ENCODE measurements around the gene ISX.

The ISX gene

DNA sequence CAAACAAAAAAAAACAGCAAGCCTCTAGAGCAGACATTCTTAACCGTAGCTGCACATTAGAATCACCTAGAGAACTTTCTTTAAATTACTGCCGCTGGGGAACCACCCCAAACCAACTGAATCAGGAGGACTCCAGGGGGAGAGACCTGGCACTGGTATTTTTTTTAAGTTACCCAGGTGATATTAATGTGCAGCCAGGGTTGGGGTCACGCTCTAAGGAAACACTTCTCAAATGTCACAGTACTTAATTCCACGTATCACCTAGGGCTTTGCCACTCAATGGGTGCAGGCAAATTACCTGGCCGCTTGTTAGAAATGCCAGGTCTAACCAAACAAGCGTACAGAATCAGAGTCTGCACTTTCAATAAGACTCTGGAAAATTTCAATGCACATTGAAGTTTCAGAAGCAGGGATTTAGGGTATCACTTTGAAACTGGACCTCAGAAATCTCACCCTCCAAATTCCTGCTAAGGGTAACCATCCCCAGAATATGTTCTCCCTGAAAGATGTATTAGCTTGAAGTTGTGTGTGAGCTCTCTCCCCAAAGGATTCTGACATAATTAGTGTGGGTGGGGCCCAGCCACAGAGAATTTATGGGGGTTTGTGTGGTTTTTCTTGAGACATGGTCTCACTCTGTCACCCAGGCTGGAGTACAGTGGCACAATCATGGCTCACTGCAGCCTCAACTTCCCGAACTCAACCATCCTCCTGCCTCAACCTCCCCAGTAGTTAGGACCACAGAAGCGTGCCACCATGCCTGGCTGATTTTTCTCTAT lies 12.7 kb upstream of the ISX start:
- no peak for DNase-seq (ENCODE audit: low read depth)

- DNase-seq (ENCODE audit: low read depth), result no peak
These were observed 11.9 kb upstream of the ISX start for GRCh38 chr22:35054064-35054463.

DNA sequence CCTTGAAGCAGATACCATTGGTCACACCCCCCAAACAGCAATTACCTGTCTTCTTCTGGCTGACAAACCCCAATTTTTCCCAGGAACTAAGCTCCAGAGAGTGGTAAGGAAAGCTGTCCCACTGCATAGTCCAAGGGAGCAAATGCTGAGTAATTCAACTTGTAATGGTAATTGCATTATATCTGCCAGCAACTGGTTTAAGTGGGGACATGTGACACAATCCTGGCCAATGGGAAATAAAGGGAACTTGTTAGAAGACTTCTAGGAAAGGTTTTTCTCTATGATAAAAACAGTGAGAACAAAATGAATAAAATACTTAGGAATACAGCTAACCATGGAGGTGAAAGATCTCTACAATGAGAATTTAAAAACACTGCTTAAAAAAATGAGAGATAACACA lies 9.5 kb upstream of the ISX start:
- no peak for DNase-seq (ENCODE audit: low read depth)

GRCh38 chr22:35057155-35057554 lies 8.8 kb upstream of the ISX start:
- no peak for DNase-seq (ENCODE audit: low read depth)

- DNase-seq (ENCODE audit: low read depth), result no peak
These were observed 6.3 kb upstream of the ISX start for GRCh38 chr22:35059632-35060031.

- DNase-seq (ENCODE audit: low read depth), result no peak
These were observed 1.3 kb upstream of the ISX start for GRCh38 chr22:35064664-35065063.

DNA sequence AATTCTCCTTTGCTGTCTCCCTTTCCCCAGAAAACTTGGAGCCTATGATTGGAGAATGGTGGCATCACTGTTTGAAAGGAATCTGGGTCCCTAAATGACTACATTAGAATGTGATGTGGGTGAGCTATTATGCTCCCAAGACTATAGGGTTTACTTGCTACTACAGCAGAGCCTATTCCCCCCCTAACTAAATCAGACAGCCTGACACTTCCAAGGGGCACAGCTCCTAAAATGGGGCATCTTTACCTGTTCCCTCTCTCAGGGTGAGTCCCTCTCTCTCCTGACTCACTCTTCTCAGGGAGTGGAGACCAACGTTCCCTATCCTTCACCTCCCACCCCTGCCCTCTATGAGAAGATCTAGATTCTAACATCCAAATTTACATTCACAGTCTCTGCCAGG lies 775 bp upstream of the ISX start:
- DNase-seq (ENCODE audit: low read depth), result no peak

- no peak for DNase-seq (ENCODE audit: low read depth)
These were observed 810 bp downstream of the ISX start for GRCh38 chr22:35066768-35067167.

DNA sequence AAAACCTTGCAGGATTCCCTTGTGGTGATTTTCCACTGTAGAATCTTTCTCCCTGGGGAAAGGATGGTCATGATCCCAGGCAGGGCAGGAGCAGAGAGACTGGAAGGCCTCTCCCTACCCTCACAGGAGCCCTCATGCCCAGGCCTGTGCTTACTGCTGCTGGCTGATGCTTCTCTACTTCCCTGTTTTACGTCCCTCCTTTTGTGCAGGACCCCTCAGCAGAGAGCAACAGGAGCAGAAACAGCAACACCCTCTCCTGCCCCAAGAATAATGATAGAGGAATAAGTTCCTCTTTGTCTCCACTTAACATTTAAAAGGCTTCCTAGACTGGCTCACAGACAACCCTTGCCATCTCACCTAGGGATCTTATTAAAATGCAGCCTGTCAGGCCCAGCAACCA lies 3.6 kb downstream of the ISX start:
- DNase-seq (ENCODE audit: low read depth), result no peak

DNA sequence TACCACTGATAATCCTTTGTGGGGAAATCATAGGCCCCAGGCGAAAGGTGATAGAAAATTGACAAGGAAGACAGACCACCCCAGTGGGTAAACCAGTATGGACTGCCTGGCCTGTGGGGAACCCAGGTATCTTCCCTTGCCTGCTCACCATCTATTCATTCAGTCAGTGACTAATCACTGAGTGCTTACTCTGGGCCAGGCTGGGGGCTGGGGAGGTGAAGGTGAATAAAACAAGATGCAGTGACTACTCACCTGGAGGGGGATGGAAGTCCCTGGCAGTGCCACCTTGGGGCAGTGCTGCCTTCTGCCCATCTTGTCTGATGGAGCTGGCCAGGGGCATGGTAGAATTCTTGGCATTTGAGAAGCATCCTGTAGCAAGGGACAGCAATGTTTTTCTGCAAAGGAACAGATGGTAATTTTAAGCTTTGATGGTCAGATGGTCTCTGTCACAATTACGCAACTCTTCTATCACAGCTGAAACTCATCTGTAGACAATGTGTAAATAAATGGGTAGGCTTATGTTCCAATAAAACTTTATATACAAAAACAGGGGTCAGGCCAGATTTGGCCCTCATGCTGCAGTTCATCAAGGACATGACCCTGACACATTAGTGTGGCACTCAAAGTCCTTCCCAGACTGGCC lies 4.6 kb downstream of the ISX start:
- no peak for DNase-seq (ENCODE audit: low read depth)

DNA sequence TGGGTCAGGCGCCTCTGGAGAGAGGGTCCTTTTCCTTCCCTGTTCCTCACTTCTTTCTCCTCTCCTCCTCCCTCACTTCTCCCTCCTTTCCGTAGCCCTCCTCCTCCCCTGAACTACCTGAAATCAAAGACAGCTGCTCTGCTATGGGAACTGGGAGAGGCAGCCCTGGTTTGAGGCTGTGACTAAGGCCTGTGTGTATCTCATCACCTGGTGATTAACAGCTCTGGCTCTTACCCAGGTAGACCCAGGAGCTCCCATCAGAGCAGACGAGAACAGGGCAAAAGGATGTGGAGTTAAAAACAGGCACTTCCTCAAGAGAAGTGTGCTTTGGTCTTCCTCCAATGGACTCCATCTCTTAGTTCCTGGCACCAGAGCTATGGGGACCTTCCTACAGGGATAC lies 5.8 kb downstream of the ISX start:
- no peak for DNase-seq (ENCODE audit: low read depth)

- DNase-seq (ENCODE audit: low read depth), result no peak
These were observed 7.0 kb downstream of the ISX start for GRCh38 chr22:35072925-35073324.

GRCh38 chr22:35074583-35074982 lies 8.6 kb downstream of the ISX start:
- DNase-seq (ENCODE audit: low read depth), result no peak

DNA sequence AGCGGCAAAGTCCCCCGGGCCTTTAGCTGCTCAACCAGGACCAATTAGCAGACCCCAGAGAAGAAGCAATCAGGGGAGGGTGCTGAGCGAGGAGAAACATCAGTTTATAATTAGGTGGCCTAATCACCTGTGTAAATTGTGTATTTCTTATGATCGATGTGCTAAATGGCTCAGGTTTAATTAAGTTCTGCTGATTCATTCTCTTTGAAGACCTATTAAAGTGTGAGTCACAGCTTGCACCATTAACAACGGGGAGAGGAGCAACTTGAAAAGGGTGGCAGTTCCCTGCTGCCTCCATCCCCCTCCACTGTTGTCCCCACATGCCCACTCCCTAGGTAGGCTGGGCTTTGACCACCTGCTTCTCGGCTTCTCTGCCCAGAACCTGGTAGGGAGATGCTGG lies 10.7 kb downstream of the ISX start:
- DNase-seq (ENCODE audit: low read depth), result no peak

DNA sequence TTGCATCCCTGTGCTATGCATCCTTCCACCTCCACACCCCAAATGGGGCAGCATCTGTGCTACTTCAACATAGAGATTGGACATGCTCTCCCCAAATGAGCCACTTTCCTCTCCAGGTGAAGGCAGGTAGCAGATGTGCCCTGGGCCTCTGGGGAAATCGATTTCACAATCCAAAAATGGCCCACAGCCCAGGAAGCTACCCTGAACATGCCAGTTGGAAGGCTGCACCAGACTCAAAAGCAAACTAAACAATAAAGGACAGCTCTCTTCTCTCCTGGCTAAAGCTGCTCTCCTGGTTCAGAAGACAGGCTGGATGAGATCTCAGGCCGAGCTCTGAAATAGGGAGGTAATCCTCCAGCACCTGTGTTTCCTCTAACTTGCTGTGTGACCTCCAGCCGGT lies 19.7 kb downstream of the ISX start:
- DNase-seq (ENCODE audit: low read depth), result no peak

GRCh38 chr22:35089139-35089538 lies 23.2 kb downstream of the ISX start:
- no peak for DNase-seq (ENCODE audit: low read depth)

- DNase-seq (ENCODE audit: low read depth), result no peak
These were observed 26.4 kb downstream of the ISX start for GRCh38 chr22:35092406-35092805.

DNA sequence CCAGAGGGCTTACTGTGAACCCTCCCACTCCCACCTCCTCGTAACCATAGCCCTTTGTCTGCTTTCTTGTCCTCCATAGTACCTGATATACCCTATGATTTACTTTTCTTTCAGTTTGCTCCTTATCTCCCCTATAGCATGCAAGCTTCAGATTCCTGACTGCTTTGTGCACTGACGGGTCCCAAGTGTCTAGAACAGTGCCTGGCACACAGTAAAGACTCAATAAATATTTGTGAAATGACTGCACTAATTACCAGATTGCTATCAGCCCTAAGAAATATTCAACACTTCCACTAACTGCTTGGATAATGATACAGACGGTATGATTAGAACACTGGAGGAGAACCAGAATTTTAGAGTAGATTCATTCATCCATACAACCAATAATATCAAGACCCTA lies 33.0 kb downstream of the ISX start:
- DNase-seq (ENCODE audit: low read depth), result no peak

DNA sequence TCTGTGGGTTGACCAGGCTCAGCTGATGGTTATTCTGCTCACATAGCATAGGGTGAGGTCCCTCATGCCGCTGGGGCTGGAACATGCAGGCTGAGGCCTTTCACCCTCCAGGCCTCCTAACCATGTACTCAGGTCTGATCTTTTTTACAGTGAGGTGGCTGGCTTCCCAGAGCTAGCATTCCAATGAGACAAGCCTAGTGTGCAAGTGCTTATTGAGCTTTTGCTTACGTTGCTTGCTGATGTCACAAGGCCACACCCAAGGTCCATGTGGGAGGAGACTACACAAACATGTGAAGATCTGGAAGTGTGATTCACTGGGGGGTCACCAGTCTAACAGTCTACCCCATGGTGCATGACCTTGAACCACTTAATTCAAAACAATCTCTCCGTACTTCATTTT lies 33.9 kb downstream of the ISX start:
- DNase-seq (ENCODE audit: low read depth), result no peak

DNA sequence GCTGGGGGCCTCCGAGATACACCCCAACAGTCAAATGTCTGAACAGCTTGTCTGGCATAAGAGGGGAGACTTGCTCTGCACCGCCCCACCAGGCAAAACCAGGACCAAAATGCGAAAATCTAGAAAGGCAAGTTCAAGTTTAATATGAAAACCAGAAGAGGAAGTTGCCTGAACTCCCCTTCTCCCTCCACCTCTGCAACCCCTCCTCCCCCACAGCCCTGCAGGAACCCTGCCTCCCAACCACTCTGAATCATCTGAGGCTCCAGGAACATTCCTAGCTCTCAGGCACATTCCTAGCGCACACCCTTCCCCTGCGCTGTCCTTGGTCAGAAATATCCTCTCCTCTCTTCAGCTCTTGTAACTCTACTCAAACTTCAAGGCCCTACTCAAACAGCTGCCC lies 36.7 kb downstream of the ISX start:
- no peak for DNase-seq (ENCODE audit: low read depth)

GRCh38 chr22:35103761-35104160 lies 37.8 kb downstream of the ISX start:
- no peak for DNase-seq (ENCODE audit: low read depth)

DNA sequence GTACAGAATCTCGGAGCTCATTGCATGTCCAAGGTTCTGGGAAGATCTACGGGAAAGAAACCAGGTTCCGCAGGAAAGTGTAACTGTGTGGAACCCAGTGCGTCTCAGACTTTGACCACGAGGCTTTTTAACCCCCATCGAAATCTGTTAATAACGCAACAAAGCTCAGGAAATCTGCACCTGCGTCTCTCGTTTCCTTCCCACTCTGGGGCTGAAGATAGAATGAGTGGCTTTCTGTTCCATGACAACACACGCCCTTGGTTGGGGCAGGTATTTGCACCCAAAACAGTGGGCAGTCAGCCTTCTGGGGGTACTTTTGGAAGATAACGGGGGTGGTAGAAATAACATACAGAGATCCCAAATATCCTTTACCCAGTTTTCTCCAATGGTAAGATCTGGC lies 38.5 kb downstream of the ISX start:
- DNase-seq (ENCODE audit: low read depth), result no peak

GRCh38 chr22:35109616-35110015 lies 43.7 kb downstream of the ISX start:
- no peak for DNase-seq (ENCODE audit: low read depth)

GRCh38 chr22:35111244-35111643 lies 45.3 kb downstream of the ISX start:
- no peak for DNase-seq (ENCODE audit: low read depth)

All from stimulated activated CD4-positive, alpha-beta T cell treated with anti-CD3 and anti-CD28 coated beads, Interleukin-2, amount 100 ng/mL, for 4 hours (primary cell).